Body of pancreas (tissue), 4 donors: ENCODE measurements around the gene BTD. TPM values are rescaled to one million over a fixed set of nuclear protein-coding genes. Genes with fewer than 3 reads are reported as not detected.
A peak's percentile ranks its signal among the peaks of the same experiment; 100 is the strongest.

Source experiments
- ATAC-seq: fragments of 150-250 bp; one replicate; pipeline ENCODE4 v1.9.1; 2016
- DNase-seq, 4 donors: peaks; one replicate each; pipeline ENCODE4 v3.0.0-alpha.2; 2019
- H3K27ac ChIP-seq, 4 donors: fragments of 200-600 bp; sonication (generic); 1 replicate in 3 of 4; 2 replicates in 1 of 4; pipeline versions ENCODE4 v1.5.1 to v1.6.1; 2016 to 2019; ENCODE audit warnings: mild to moderate bottlenecking in 1 of 4, mixed read lengths in 1 of 4, moderate library complexity in 1 of 4
- H3K27me3 ChIP-seq, 2 donors: fragments of 200-600 bp; sonication (generic); one replicate each; pipeline ENCODE4 v1.6.0; 2016; ENCODE audit warnings: mild to moderate bottlenecking in 1 of 2
- H3K36me3 ChIP-seq, 2 donors: fragments of 200-600 bp; sonication (generic); replicated peaks in 1 of 2; 2 replicates each; pipeline ENCODE4 v1.5.1; 2016; ENCODE audit warnings: low read depth in 2 of 2; ENCODE audit not compliant: insufficient read depth in 1 of 2
- H3K4me1 ChIP-seq: fragments of 200-600 bp; sonication (generic); one replicate; pipeline ENCODE4 v1.6.0; 2016
- H3K4me3 ChIP-seq, 2 donors: fragments of 200-600 bp; sonication (generic); 1 replicate in 1 of 2; 2 replicates in 1 of 2; pipeline ENCODE4 v1.5.1; 2016 to 2019
- H3K9me3 ChIP-seq, 3 donors: fragments of 200-600 bp; sonication (generic); 1 replicate in 2 of 3; 2 replicates in 1 of 3; pipeline ENCODE4 v1.5.1; 2016
- POLR2A ChIP-seq, 3 donors: fragments of 450-650 bp; IDR thresholded peaks; one replicate each; pipeline ENCODE4 v1.6.1; 2016; ENCODE audit warnings: antibody characterized with exemption in 3 of 3, mild to moderate bottlenecking in 2 of 3
- WGBS, 2 donors: methylation state at CpG; one replicate each; pipeline ENCODE4 v1.1.5; 2017; 5-methylcytosine and 5-hydroxymethylcytosine counted together
- intact Hi-C: fragments of 100-400 bp; cut with DNase I; formaldehyde crosslinking; loops from one replicate; pipeline ENCODE4 v1.15.1; 2023
- total RNA-seq, 2 donors: library from RNA; depleted of rRNA; stranded (reverse); fragments of >200 nt; gene quantifications; one replicate each; pipeline ENCODE4 v1.1.0, GENCODE V29; 2016
- TF ChIP-seq, protein P1 (sequence below), 7 experiments: fragments of 450-650 bp in 4 of 7; fragments of 200-600 bp in 3 of 7; sonication (generic) in 3 of 7; IDR thresholded peaks; one replicate each; pipeline ENCODE4 v1.5.1; 2016 to 2019; ENCODE audit warnings: antibody characterized with exemption in 7 of 7

The BTD gene
- total RNA-seq, 2 donors from 2014 or later, result 8.2 to 24.4 TPM

DNA sequence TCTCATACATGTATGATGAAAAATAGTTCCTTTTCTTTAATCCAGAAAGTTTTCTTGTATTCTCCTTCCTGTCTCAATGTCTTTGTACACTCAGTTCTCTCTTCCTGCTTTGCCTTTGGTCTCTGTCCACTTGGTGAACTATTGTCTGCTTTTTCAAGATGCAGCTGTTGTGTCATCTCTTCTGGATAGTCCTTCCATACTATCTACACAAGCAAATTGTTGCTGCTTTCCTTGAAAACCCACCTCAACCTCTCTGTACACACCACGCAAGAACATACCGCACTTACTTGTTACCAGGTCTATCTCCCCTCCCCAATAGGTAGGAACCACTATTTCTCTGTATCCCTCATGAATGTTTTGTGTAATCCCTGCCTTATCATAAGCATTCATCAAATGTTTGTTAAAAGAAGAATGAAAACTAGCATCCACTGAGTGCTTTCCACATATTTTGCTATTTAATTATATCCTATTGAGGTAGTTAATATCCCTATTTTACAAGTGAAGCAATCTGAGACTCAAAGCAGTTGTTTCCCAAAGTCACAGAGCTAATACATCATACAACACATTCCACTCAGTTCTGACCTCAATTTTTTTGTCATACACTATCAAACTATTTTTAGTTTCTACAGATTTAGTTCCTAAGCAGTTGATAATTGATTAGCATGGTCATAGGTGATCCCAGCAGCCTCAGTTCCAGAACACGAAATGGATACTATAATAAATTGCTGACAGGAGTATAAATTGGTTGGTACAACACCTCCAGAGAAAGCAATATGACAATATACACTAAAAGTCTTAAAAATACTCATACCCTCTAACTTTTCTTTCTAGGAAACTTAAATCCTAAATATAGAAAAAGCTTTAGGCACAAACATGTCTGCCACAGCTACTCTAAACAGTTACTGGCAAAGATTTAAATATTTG lies 19.8 kb upstream of the BTD start:
- no peaks in the 10 kb centered on the region for H3K9me3 ChIP-seq
- no peaks in the 10 kb centered on the region for H3K27me3 ChIP-seq
- no peak for DNase-seq
- 95 to 97% methylated on average over 3 of the region's 3 CpGs for whole genome bisulfite sequencing, 2 donors
- ATAC-seq, result no peak
- intact Hi-C loops, result no loop called here
- H3K27ac ChIP-seq, result no peak overlapping the region
- TF ChIP-seq POLR2A (IDR thresholded peaks at IDR 0.05), result no peak
- TF ChIP-seq, protein P1, sequence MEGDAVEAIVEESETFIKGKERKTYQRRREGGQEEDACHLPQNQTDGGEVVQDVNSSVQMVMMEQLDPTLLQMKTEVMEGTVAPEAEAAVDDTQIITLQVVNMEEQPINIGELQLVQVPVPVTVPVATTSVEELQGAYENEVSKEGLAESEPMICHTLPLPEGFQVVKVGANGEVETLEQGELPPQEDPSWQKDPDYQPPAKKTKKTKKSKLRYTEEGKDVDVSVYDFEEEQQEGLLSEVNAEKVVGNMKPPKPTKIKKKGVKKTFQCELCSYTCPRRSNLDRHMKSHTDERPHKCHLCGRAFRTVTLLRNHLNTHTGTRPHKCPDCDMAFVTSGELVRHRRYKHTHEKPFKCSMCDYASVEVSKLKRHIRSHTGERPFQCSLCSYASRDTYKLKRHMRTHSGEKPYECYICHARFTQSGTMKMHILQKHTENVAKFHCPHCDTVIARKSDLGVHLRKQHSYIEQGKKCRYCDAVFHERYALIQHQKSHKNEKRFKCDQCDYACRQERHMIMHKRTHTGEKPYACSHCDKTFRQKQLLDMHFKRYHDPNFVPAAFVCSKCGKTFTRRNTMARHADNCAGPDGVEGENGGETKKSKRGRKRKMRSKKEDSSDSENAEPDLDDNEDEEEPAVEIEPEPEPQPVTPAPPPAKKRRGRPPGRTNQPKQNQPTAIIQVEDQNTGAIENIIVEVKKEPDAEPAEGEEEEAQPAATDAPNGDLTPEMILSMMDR (IDR thresholded peaks at IDR 0.05), result no peak
- peaks cover 0 to 8% of the 10 kb centered on the region in 2 donors for H3K36me3 ChIP-seq
- peaks cover 22% of the 10 kb centered on the region for H3K4me1 ChIP-seq
- H3K4me3 ChIP-seq, result no peak overlapping the region

DNA sequence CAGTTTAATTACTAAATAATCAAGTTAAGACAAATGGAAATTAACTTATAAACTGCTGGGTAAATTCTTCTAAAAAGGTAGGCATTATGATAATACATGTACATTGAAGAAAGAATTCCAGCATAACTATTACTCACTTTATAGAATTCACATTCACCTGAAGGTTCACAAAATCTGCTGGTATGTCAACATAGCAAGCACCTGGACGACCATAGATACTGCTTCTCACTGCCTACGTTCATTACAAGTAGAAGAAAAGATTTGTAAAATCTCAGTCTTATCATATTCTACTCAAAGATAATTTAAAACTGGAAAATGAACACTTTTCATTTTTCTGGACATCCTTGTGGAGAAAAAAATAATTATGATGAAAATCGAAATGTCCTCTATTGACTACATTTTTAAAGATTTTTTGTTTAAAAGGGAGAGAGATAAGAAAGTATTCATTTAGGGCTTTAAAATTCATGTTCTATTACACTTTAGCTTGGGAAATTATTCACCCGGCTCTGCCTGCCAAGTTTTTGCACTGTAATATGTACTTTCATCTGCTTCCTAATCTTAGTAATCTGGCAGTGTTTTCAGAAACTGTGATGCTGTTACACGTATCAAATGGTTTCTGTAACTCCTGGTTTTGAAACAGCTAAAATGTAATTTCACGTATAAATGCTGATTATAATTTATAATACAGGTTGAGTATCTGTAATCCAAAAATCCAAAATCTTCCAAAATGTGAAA lies 16.3 kb upstream of the BTD start:
- no peaks in the 10 kb centered on the region for H3K27me3 ChIP-seq
- no peaks in the 10 kb centered on the region for H3K9me3 ChIP-seq
- peak overlapping the region in 3 of 4 donors; percentile 54 to 74 (median 58) for H3K27ac ChIP-seq
- no peak overlapping the region for H3K4me3 ChIP-seq
- ATAC-seq, result peak; percentile 85
- WGBS, 2 donors, result 14 to 20% methylated on average over 6 of the region's 6 CpGs
- TF ChIP-seq, protein P1 (IDR thresholded peaks at IDR 0.05), result no peak
- TF ChIP-seq POLR2A (IDR thresholded peaks at IDR 0.05), result no peak
- peaks cover 13% of the 10 kb centered on the region for H3K4me1 ChIP-seq
- intact Hi-C loops, result no loop called here
- DNase-seq, result peak; percentile 27 to 66 (median 44)
- H3K36me3 ChIP-seq, result peaks cover 0 to 11% of the 10 kb centered on the region in 2 donors

DNA sequence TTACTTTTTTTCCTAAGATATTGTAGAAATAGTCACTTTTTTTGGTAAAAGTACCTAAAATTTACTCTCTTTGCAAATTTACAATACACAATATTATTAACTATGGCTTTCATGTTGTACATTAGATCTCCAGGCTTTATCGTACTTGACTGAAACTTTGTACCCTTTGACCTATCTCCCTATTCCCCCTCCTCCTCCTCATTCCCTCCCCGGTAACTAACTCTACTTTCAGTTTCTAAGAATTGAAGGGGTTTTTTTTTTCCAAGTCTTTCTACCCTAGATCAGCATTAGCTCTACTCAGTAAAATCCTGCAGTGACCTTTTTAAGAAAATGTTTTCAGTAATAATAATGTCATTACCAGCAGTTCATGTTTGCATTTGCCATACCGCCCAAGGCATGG lies 10.3 kb upstream of the BTD start:
- ATAC-seq (no peak), DNase-seq (no peak)
- Histone ChIP-seq H3K4me1 (no peaks in the 10 kb centered on the region), H3K4me3 (no peak overlapping the region), H3K36me3 (peaks cover 0 to 5% of the 10 kb centered on the region in 2 donors), H3K9me3 (no peaks in the 10 kb centered on the region), H3K27me3 (no peaks in the 10 kb centered on the region), H3K27ac (no peak overlapping the region)
- 86% methylated on average over 3 of the region's 3 CpGs for WGBS, 2 donors
- intact Hi-C loops, result no loop called here
- TF ChIP-seq, protein P1 (IDR thresholded peaks at IDR 0.05), result no peak
- TF ChIP-seq POLR2A (IDR thresholded peaks at IDR 0.05), result no peak

DNA sequence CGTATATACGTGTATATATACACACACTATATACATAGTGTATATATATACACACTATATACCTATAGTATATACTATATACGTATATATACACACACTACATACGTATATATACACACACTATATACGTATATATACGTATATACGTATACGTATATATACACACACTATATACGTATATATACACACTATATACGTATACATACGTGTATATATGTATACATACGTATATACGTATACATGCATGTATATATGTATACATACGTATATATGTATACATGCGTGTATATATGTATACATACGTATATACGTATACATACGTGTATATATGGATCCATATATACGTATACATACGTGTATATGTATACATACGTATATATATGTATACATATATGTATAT lies 9.6 kb upstream of the BTD start:
- Histone ChIP-seq H3K4me3 (no peak overlapping the region), H3K27ac (no peak overlapping the region), H3K36me3 (peaks cover 0 to 5% of the 10 kb centered on the region in 2 donors), H3K27me3 (no peaks in the 10 kb centered on the region), H3K4me1 (no peaks in the 10 kb centered on the region), H3K9me3 (no peaks in the 10 kb centered on the region)
- 80 to 83% methylated on average over 21 of the region's 21 CpGs for WGBS, 2 donors
- intact Hi-C loops, result no loop called here
- no peak for TF ChIP-seq POLR2A (IDR thresholded peaks at IDR 0.05)
- TF ChIP-seq, protein P1 (IDR thresholded peaks at IDR 0.05), result no peak
- ATAC-seq (no peak), DNase-seq (no peak)
